Germinal center (tissue), 1 donor: ENCODE results near the gene SLC15A4.
A peak's percentile ranks its signal among the peaks of the same experiment; 100 is the strongest.
"Not testable (repeated sequence)": the region's sequence is repeated elsewhere in the genome, so short reads cannot be mapped to it uniquely, and the experiment has no call there.

Experiments used
- DNase-seq: peaks from one replicate; pipeline ENCODE4 v3.0.0; 2012; ENCODE audit warnings: mixed read lengths, low spot score

SLC15A4 gene

GRCh38 chr12:128814411-128815261, 9.1 kb downstream of the SLC15A4 start:
- no peak for DNase-seq

- no peak for DNase-seq
Observed at GRCh38 chr12:128813883-128814282, 9.9 kb downstream of the SLC15A4 start.

GRCh38 chr12:128813392-128813791, 10.4 kb downstream of the SLC15A4 start:
- DNase-seq: no peak

- no peak for DNase-seq
Observed at GRCh38 chr12:128811806-128812205, 12.0 kb downstream of the SLC15A4 start.

GRCh38 chr12:128810182-128811127, 13.3 kb downstream of the SLC15A4 start:
- DNase-seq: no peak

- no peak for DNase-seq
Observed at GRCh38 chr12:128808651-128809050, 15.1 kb downstream of the SLC15A4 start.

- no peak for DNase-seq
Observed at GRCh38 chr12:128807161-128807724, 16.5 kb downstream of the SLC15A4 start.

GRCh38 chr12:128806573-128806972, 17.2 kb downstream of the SLC15A4 start:
- DNase-seq: no peak

- DNase-seq: not testable (repeated sequence)
Observed at GRCh38 chr12:128805406-128805805, 18.4 kb downstream of the SLC15A4 start.

GRCh38 chr12:128804762-128805161, 19.0 kb downstream of the SLC15A4 start:
- DNase-seq: no peak

GRCh38 chr12:128803788-128804187, 20.0 kb downstream of the SLC15A4 start:
- no peak for DNase-seq

GRCh38 chr12:128802756-128803155, 21.0 kb downstream of the SLC15A4 start:
- DNase-seq: no peak

GRCh38 chr12:128801879-128802391, 21.8 kb downstream of the SLC15A4 start:
- peak; percentile 70 for DNase-seq

GRCh38 chr12:128800606-128801005, 23.2 kb downstream of the SLC15A4 start:
- DNase-seq: no peak

GRCh38 chr12:128798571-128799341, 25.0 kb downstream of the SLC15A4 start:
- DNase-seq: peak; percentile 38

- DNase-seq: peak; percentile 55
Observed at GRCh38 chr12:128797119-128798118, 26.3 kb downstream of the SLC15A4 start.

GRCh38 chr12:128796439-128797118, 27.2 kb downstream of the SLC15A4 start:
- peak; percentile 69 for DNase-seq

GRCh38 chr12:128795530-128796361, 28.0 kb downstream of the SLC15A4 start:
- DNase-seq: peak; percentile 56
